Activated effector memory CD4-positive, alpha-beta T cell treated with Interleukin-2 at 50 U/mL for 16 hours (primary cell): Measurements from ENCODE around the gene TBC1D10A.
A peak's percentile ranks its signal among the peaks of the same experiment; 100 is the strongest.
"Not testable (repeated sequence)": the region's sequence is repeated elsewhere in the genome, so short reads cannot be mapped to it uniquely, and the experiment has no call there.

Source experiments
- DNase-seq: peaks from one replicate; pipeline ENCODE4 v3.0.0-alpha.2; 2020

TBC1D10A gene

GRCh38 chr22:30347255-30347892 is 20.6 kb upstream of the TBC1D10A start:
- no peak for DNase-seq

- no peak for DNase-seq
Measured at GRCh38 chr22:30344447-30345200, 17.9 kb upstream of the TBC1D10A start.

GRCh38 chr22:30340911-30341685 is 14.4 kb upstream of the TBC1D10A start:
- DNase-seq = no peak

- no peak for DNase-seq
Measured at GRCh38 chr22:30338802-30339201, 12.1 kb upstream of the TBC1D10A start.

- DNase-seq = not testable (repeated sequence)
Measured at GRCh38 chr22:30338341-30338740, 11.6 kb upstream of the TBC1D10A start.

GRCh38 chr22:30337461-30337778 is 10.7 kb upstream of the TBC1D10A start:
- no peak for DNase-seq

- DNase-seq = no peak
Measured at GRCh38 chr22:30336752-30337460, 10.2 kb upstream of the TBC1D10A start.

- DNase-seq = no peak
Measured at GRCh38 chr22:30335236-30335635, 8.5 kb upstream of the TBC1D10A start.

- no peak for DNase-seq
Measured at GRCh38 chr22:30334646-30335045, 7.9 kb upstream of the TBC1D10A start.

GRCh38 chr22:30333707-30334087 is 7.0 kb upstream of the TBC1D10A start:
- DNase-seq = no peak

- DNase-seq = no peak
Measured at GRCh38 chr22:30332994-30333706, 6.4 kb upstream of the TBC1D10A start.

GRCh38 chr22:30332551-30332950 is 5.8 kb upstream of the TBC1D10A start:
- DNase-seq = no peak

GRCh38 chr22:30328466-30329049 is 1.8 kb upstream of the TBC1D10A start:
- no peak for DNase-seq

- DNase-seq = no peak
Measured at GRCh38 chr22:30327864-30328345, 1.2 kb upstream of the TBC1D10A start.

GRCh38 chr22:30326255-30326705 is 461 bp downstream of the TBC1D10A start:
- no peak for DNase-seq

GRCh38 chr22:30325724-30326254 is 952 bp downstream of the TBC1D10A start:
- DNase-seq = no peak

- DNase-seq = no peak
Measured at GRCh38 chr22:30325065-30325720, 1.5 kb downstream of the TBC1D10A start.

GRCh38 chr22:30324014-30324730 is 2.6 kb downstream of the TBC1D10A start:
- DNase-seq = peak; percentile 32

- DNase-seq = no peak
Measured at GRCh38 chr22:30323246-30323645, 3.5 kb downstream of the TBC1D10A start.

GRCh38 chr22:30321461-30321860 is 5.3 kb downstream of the TBC1D10A start:
- DNase-seq = no peak
